Endothelial cell of hepatic sinusoid (primary cell): ENCODE data around the gene HAUS7.

ENCODE experiments used
- in situ Hi-C: cut with HindIII; loops from 2 replicates; pipeline ENCODE4 v1.10.0; 2017; ENCODE audit warnings: low sequenced_read_pairs

HAUS7 gene

GRCh38 chrX:153441981-153442380 is 28.4 kb downstream of the HAUS7 start:
- in situ Hi-C loops: no loop called here

GRCh38 chrX:153441296-153441695 is 29.1 kb downstream of the HAUS7 start:
- in situ Hi-C loops: no loop called here

DNA sequence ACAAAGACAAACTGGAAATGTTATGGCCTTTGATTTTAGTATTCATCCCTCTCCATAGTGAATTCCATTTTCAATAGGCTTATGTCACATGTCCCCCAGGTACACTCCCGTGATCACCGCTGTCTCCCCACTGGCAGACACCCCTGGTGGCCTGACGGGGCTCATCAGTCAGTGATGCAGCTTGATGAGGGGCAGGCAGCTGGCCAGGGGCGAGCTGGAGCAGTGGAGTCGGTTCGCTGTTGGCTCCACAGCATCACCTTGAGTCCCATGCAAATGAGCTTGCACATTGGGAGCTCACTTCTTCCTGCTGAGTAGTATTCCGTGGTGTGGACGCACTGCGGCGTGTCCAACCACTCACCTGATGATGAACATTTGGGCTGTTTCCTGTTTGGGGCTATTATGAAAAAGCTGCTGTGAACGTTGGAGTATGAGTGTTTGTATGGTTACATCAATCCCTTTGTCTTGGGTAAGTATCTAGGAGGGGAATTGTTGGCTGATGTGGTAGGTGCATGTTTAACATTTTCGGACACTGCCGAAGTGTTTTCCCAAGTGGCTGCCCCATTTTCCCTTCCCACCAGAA is 29.7 kb downstream of the HAUS7 start:
- in situ Hi-C loops: no loop called here

DNA sequence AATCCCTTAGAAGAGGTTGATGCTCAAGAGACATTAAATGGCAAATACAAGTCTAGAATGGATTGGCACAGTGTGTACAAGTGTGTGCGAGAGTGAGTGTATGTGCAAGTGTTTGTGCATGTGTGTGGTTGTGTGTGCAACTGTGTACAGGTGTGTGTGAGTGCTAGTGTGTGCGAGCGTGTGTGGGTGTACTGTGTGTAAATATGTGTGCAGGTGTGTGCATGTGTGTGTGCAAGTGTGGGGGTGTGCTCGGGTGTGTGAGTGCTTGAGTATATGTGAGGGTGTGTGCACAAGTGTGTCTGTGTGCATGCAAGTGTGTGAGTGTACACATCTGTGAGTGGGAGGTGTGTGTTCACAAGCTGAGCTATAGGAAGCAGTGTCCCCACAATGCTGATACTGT is 30.4 kb downstream of the HAUS7 start:
- in situ Hi-C loops: no loop called here

DNA sequence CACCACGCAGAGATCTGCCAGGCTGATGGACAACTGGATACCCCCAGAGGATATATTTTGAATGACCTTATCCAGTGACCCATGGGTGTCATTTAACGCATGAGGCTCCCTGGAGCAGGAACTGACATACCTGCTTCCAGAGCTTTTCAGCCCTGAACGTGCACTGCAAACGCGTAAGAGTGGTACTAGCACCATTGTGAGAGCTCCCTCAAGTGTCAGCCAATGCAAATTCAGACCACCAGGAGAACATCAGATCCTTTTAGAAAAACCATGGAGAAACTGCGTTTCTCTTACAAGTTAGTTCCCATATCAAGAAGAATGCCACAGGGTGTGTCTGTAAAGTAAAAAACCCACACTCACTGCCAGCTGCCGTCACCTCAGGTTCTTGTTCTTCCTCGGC is 31.8 kb downstream of the HAUS7 start:
- in situ Hi-C loops: no loop called here

- in situ Hi-C loops: no loop called here
Measured at GRCh38 chrX:153435845-153436244, 34.5 kb downstream of the HAUS7 start.

GRCh38 chrX:153434801-153435200 is 35.6 kb downstream of the HAUS7 start:
- in situ Hi-C loops: no loop called here

GRCh38 chrX:153433781-153434285 is 36.5 kb downstream of the HAUS7 start:
- in situ Hi-C loops: no loop called here

DNA sequence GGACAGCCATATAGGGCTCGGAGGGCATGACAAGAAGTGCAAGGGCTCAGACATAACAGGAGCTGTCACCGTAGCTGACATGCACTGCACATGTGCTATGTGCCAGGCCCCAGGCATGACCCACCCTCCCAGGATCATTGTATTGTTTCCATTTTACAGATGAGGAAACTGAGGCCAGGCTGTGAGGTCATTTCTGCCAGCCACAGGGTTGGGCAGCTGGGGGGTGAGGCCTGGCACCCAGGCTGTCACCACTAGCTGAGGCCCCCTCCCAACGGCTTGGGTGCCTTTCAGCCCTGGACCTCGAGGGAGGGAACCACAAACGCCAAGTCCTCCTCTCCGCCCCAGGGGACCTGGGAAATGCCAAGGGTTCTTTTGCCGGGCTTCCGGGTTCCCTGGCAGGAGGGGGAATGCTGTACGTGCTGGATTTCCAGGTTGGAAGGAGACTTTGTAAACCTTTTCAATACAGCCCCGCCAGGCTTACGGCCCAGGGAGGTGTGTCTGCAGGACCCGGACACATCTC is 37.2 kb downstream of the HAUS7 start:
- in situ Hi-C loops: no loop called here

DNA sequence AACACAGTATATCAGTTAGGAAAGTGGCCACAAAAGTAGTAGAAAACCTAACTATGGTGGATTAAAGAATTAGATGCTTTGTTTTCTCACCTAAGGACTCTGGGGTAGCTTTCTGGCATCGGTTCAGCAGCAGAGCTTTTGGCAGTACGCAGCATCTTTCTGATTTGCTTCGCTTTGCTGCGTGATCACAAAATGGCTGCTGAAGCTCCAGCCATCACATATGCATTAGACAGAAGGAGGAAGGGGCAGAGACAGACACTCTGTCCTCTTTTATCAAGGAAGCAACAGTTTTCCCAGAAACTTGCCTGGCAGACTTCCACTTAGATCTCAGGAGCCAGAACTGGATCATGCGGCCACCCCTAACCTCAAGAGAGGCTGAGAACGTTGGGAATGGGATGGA is 39.6 kb downstream of the HAUS7 start:
- in situ Hi-C loops: no loop called here

DNA sequence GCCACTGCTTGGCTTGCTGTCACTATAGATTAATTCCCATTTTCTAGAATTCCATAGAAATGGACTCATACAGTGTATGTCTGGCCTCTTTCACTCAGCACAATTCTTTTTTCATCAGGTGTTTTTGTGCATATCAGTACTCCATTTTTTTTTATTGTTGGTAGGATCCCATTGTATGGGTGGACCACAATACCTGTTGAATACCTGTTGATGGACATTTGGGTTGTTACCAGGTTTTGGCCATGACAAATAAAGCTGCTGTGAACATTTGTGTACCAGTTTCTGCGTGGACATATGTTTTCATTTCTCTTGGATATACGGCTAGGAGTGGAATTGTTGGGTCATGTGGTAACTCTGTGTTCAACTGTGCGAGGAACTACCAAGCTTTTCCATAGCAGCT is 44.2 kb downstream of the HAUS7 start:
- in situ Hi-C loops: no loop called here

DNA sequence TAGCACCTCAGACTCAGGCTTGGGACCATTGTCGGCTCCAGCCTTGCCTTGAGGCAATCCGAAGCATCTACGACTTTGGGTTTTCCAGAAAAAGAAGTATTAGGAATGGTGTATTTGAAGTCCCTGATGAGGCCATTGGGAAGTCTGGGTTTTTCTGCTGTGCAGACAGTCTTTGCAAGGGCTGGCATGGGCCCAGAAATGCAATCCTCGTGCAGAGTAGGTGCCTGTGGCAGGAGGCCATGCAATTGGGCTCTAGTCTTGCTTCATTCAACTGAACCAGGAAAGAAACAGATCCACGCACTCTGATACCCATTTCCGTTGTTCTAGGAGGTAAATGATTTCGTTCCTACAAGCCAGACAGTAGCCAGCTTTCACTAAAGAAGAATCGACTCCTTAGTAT is 46.7 kb downstream of the HAUS7 start:
- in situ Hi-C loops: no loop called here

GRCh38 chrX:153421856-153422255 is 48.5 kb downstream of the HAUS7 start:
- in situ Hi-C loops: no loop called here

DNA sequence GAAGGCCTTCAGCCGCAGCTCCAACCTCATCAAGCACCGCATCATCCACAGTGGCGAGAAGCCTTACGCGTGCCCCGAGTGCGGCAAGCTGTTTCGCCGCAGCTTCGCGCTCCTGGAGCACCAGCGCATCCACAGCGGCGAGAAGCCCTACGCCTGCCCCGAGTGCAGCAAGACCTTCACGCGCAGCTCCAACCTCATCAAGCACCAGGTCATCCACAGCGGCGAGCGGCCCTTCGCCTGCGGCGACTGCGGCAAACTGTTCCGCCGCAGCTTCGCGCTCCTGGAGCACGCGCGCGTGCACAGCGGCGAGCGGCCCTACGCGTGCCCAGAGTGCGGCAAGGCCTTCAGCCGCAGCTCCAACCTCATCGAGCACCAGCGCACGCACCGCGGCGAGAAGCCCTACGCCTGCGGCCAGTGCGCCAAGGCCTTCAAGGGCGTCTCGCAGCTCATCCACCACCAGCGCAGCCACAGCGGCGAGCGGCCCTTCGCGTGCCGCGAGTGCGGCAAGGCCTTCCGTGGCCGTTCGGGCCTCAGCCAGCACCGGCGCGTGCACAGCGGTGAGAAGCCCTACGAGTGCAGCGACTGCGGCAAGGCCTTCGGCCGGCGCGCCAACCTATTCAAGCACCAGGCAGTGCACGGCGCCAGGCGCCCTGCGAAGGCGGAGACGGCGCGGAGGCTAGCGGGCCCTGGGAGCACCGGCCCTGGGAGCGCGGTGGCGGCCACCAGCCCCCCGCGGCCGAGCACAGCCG is 49.4 kb downstream of the HAUS7 start:
- in situ Hi-C loops: no loop called here

DNA sequence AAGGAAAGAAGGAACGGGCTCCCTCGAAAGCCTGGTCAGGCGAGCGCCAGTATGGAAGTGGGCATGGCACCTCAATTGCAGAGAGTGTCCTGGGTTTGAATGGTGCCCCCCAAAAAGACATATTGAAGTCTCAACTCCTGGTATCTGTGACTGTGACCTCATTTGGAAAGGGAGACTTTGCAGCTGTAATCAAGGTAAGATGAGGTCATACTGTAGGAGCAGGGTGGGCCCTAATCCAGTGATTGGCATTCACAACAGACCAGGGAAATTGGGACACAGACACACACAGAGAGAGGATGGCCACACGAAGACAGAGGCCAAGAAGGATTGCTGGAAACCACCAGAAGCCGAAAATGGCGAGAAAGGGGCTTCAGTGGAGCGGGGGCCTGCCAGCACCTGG is 52.7 kb downstream of the HAUS7 start:
- in situ Hi-C loops: no loop called here

DNA sequence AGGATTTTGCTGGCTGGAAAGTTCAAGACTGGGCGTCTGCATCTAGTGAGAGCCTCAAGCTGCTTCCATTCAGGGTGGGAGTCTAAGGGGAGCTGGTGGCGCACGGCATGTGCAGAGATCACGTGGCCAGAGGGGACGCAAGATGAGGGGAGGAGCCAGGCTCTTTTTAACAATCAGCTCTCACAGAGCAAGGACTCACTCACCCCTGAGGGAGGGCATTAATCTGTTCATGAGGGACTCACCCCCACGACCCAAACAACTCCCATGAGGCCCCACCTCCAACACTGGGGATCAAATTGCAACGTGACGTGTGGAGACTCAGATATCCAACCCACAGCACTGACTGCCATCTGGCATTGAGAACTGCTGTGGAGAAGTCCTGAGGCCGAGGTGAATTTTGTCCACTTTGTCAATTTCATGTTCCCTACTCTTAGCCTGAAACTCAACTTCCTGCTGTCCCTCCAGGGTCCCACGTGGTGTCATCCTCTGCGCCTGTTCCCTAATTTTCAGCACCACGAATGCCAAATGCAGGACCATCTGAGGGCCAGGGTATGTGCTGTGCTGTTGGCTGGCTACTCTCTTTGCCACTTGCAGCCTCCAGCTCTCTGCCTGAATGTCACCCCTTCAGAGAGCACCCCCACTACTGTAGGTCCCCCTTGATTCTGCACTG is 53.5 kb downstream of the HAUS7 start:
- in situ Hi-C loops: no loop called here

GRCh38 chrX:153414856-153415510 is 55.4 kb downstream of the HAUS7 start:
- in situ Hi-C loops: no loop called here

- in situ Hi-C loops: no loop called here
Measured at GRCh38 chrX:153413731-153414130, 56.6 kb downstream of the HAUS7 start.

DNA sequence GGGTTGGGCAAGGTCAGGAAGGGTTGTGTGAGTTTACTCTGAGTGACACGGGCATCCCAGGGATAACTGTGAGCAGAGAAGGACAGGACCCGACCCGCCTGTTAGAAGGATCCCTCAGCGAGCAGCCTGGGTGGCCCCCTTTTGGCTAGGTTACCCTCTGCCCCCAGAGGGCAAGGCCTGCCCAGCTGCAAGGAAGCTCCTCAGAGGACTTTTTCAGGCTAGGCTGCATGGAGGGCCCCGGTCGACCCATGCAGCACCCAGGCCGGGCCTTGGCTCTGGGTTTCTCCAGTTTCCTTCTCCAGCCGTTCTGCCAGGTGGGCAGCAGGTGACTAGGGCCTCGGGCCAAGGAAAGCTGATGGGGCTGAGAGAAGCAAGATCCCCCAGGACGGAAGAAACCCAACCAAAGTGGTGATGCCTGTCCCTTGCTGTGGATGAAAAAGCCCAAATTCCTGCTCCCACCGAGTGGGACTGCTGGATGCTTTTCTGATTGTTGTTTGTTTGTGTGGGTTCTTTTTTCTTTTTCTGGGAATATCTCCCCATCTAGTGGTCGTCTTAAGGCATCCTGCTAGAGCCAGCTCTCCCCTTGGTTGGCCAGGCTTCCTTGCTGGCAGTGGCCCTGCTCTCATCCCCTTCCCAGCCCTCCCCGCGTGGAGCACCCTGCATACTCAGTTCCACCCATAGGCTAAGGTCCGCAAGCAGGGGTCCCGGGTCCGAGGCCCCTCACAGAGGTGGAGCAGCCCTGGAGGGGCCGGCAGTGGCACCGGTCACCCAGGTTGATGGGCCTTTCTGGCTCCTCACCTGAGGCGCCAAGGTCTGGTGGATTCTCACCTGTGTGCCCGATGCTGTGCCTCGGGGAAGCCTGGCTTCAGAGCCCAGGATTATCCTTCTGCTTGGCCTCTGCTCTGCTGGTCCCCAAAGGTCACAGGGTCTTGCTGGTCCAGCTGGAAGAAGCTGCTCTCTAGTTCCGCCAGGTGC is 57.3 kb downstream of the HAUS7 start:
- in situ Hi-C loops: no loop called here

- in situ Hi-C loops: no loop called here
Measured at GRCh38 chrX:153411988-153412574, 58.3 kb downstream of the HAUS7 start.
